Coronary artery (tissue), 2 donors: ENCODE results near the gene GJB4.
"Not testable (repeated sequence)": the region's sequence is repeated elsewhere in the genome, so short reads cannot be mapped to it uniquely, and the experiment has no call there.

Experiments
- DNase-seq: peaks from one replicate; pipeline ENCODE4 v3.0.0-alpha.2; 2017; ENCODE audit warnings: low spot score
- H3K27ac ChIP-seq, 2 donors: fragments of 200-600 bp; sonication (generic); one replicate each; pipeline ENCODE4 v1.5.1; 2016 to 2019
- H3K4me3 ChIP-seq: fragments of 200-600 bp; sonication (generic); 2 replicates; pipeline ENCODE4 v1.5.1; 2016; ENCODE audit warnings: mild to moderate bottlenecking, moderate library complexity
- TF ChIP-seq, protein P1 (sequence below): fragments of 200-600 bp; sonication (generic); IDR thresholded peaks from one replicate; pipeline ENCODE4 v1.5.1; 2019; ENCODE audit warnings: antibody characterized with exemption

Gene GJB4

DNA sequence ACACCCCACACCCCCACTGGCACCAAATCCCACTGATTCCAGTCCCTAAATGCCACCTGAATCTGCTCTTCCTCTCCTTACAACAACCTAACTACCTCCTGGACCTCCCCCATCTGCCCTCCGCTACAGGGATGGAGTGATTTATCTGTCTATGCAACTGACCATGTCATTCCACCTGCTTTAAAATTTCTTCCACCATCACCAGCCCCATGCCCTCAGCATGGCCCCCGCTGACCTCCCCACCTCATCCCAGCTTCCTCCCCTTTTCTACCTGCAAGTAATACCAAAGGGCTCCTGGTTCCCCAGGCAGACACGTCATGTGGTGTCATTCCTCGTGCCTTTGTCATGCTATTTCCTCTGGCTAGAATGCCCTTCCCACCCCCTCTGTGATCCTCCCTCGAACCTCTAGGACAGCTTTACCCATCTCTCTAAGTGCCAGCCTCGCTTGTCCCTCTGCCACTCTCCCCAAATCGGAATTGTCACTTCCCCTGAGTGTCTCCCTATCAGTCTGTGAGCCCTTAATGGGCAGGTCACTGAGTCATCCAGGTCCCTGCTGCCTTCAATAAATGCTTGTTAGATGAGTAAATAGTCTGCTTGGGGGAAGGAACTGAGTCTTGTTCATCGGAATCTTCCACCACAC, 3.7 kb downstream of the GJB4 start:
- TF ChIP-seq, protein P1, sequence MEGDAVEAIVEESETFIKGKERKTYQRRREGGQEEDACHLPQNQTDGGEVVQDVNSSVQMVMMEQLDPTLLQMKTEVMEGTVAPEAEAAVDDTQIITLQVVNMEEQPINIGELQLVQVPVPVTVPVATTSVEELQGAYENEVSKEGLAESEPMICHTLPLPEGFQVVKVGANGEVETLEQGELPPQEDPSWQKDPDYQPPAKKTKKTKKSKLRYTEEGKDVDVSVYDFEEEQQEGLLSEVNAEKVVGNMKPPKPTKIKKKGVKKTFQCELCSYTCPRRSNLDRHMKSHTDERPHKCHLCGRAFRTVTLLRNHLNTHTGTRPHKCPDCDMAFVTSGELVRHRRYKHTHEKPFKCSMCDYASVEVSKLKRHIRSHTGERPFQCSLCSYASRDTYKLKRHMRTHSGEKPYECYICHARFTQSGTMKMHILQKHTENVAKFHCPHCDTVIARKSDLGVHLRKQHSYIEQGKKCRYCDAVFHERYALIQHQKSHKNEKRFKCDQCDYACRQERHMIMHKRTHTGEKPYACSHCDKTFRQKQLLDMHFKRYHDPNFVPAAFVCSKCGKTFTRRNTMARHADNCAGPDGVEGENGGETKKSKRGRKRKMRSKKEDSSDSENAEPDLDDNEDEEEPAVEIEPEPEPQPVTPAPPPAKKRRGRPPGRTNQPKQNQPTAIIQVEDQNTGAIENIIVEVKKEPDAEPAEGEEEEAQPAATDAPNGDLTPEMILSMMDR = no peak
- no peak overlapping the region for H3K27ac ChIP-seq
- DNase-seq = no peak

DNA sequence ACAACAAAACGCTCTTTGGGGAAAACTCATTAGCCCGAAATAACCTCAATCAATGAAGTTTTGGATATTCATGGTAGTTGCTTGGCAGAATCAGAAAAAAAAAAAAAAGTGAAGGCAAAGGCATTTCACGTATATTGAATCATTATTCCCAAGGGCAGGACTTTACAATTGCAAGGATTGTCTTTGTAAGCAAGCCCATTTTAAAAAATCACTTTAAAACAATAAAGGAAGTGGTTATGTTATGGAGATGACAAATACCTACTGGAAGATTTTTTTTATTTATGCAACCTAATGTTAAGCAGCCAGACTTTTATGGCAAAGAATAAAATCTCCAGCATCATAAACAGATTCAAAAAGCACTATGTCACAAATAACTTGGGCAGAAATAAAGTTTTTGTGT, 9.3 kb downstream of the GJB4 start:
- TF ChIP-seq, protein P1 = no peak
- DNase-seq = no peak
- no peak overlapping the region for H3K27ac ChIP-seq
- no peak overlapping the region for H3K4me3 ChIP-seq

More for the DNA sequence above, 3.7 kb downstream of the GJB4 start:
- H3K4me3 ChIP-seq = no peak overlapping the region

DNA sequence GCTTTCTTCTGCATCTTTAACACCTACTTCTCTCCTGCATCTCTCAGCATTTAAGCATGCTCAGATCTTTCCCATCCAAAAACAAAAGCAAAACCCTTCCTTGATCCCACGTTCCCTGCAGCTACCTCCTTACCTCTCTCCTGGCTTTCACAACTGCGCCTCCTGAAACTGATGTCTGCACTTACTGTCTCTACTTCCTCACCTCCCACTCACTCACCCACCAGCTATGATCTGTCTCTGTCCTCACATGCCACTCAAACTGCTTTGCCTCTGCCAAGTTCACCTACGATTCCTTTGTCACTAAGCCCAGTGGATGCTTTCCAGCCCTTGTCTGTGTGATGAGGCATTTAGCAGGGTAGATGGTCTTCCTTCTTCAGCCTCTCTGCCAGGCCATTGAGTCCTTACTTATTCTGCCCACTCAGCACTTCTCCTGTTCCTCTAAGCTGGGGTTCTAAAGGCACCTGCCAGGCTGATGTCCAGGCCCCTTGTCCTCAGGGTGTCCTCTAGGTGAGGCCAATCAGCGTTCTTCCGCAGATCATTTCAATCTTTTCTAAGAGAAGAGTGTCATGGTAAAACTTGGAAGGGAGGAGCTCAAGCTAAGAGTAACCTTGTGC, 11.5 kb downstream of the GJB4 start:
- TF ChIP-seq, protein P1 = no peak
- DNase-seq = no peak
- H3K27ac ChIP-seq = no peak overlapping the region
- no peak overlapping the region for H3K4me3 ChIP-seq

DNA sequence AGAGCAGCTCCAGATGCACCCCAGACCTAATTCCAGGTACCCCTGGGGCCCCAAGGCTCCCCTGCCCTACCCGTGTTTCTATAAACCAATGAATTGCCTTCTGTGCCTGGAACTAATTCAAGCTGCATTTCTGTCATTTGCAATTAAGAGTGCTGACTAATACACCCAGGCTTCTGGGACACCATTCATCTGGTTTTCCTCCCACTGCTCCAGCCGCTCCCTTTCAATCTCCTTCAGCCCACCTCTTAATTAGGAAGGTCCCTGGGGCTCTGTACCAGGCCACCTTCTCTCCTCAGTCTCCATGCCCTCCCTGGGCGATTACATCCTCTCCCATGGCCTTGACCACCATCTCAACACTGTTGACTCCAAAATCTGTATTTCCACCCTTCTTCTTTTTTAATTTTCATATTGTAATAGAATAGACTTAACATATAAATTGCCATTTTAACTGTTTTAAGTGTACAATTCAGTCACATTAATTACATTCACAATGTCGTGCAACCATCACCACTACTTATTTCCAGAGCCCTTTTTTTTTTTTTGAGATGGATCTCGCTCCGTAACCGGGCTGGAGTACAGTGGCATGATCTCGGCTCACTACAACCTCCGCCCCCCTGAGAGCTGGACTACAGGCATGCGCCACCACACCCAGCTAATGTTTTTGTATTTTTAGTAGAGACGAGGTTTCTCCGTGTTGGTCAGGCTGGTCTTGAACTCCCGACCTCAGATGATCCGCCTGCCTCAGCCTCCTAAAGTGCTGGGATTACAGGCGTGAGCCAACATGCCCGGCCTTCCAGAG, 12.2 kb downstream of the GJB4 start:
- H3K4me3 ChIP-seq = no peak overlapping the region
- TF ChIP-seq, protein P1 = no peak
- no peak overlapping the region for H3K27ac ChIP-seq
- DNase-seq = no peak

DNA sequence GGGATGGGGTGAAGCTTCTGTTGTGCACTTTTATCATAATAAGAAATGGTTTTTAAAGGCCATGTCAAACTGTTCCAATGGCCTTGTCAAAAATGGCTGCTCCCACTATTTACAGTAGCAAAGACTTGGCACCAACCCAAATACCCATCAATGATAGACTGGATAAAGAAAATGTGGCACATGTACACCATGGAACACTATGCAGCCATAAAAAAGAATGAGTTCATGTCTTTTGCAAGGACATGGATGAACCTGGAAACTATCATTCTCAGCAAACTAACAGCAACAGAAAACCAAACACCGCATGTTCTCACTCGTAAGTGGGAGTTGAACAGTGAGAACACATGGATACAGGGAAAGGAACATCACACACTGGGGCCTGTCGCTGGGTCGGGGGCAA, 13.6 kb downstream of the GJB4 start:
- not testable (repeated sequence) for DNase-seq, H3K4me3 ChIP-seq, H3K27ac ChIP-seq

DNA sequence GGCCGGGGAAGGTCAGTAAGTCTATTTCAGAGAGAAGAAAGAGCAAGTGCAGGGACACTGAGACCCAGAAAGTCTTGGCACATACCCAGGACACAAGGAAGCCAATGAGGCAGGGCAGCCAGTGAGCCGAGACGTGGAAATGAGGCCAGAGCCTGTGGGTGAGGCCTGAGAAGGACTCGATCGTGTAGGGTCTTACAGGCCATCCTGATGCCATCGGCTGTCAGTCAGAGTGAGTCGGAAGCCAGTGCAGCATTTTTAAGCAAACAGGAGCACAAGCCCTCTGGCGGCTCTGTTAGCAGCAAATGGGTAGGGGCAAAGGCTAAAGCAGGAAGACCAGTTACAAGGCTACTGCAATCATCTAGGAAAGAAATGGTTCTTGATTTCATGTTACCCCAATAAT, 15.4 kb downstream of the GJB4 start:
- Histone ChIP-seq H3K27ac (no peak overlapping the region), H3K4me3 (no peak overlapping the region)
- TF ChIP-seq, protein P1 = no peak
- no peak for DNase-seq

DNA sequence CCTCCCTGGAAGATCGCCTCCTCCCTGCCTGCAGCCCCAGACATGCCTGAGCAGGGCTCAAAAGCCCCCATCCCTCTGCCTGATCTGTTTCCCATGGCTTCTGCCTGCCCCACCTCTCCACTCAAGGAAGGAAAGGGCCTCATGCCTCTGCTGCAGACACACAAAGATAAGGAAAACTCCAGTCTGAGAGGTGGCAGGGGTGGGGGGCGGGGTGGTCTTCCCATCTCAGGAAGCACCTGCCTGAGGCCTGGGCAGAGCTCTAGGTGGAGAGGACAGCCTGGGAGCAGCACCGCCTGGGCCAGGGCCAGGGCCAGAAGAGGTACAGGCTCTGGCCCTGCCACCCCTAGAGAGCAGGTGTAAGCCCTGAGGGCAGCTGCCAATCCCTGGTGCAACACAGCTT, 17.4 kb downstream of the GJB4 start:
- H3K27ac ChIP-seq = no peak overlapping the region
- no peak overlapping the region for H3K4me3 ChIP-seq
- TF ChIP-seq, protein P1 = no peak
- no peak for DNase-seq
